ENCODE measurements around the gene IFIH1.

- TF ChIP-seq EP300 (IDR thresholded peaks at IDR 0.05): no peak
- no peak for TF ChIP-seq CTCF (IDR thresholded peaks at IDR 0.05)
- TF ChIP-seq POLR2A (IDR thresholded peaks at IDR 0.05): no peak
Measured at GRCh38 chr2:162257425-162257824, 61.1 kb downstream of the IFIH1 start.
